HG02642 (cell line): Measurements from ENCODE around the gene DAPK1.

Experiments
- ATAC-seq: cut with Tn5 transposase; IDR thresholded peaks from one replicate; pipeline ENCODE4 v1.9.1; 2021; ENCODE audit warnings: mild to moderate bottlenecking; ENCODE audit not compliant: unreplicated experiment, poor library complexity

DAPK1 gene

GRCh38 chr9:87585123-87585855 is 87.6 kb downstream of the DAPK1 start:
- ATAC-seq: no peak

DNA sequence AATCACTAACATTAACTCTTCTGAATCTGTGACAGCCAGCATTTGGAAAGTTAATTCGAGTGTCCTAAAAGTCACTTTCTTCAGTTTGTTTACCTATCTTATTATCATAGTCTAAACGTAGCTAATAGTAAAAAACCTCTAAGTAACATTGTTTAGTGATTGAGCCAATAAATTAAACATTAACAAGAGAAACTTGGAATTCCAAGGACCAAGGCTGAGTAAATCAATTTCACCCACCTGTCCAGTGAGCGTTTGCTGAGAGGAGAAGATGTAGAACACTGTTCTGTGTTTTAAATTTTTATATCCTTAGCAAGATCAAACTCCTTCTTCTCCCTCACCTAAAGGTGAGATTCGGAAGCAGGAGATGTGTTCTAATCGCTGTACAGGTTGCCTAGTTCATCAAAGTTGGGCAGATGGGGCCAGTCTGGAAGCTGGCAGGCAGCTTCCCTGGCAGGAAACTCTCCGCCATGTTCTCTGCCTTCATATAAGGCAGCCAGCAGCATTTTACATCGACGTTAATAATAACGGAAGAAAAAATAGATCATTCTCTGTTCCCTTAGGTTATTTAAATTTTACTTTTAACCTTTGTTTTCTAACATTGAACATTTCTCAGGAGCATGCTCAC is 89.2 kb downstream of the DAPK1 start:
- ATAC-seq: no peak

DNA sequence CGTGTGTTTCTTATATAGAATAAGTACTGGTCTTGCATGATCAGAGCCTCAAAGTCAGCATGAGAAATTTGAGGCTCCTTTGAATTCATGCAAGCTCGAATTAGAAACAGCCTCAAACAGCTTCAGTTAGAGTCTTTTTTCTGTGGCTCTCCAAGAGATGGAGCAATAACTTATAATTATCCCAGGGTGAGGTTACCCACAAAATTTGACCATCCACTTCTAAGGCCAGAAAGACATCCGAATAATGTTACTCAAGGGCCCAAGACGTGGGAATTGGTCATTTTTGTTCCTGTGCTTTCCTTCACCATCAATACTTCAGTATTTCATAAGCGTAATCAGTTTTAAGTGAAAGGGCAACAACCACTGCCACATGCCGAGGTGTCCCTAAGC is 89.7 kb downstream of the DAPK1 start:
- ATAC-seq: no peak

GRCh38 chr9:87587864-87588263 is 90.2 kb downstream of the DAPK1 start:
- no peak for ATAC-seq

- no peak for ATAC-seq
These were observed 90.7 kb downstream of the DAPK1 start for GRCh38 chr9:87588339-87588738.

GRCh38 chr9:87590996-87591395 is 93.3 kb downstream of the DAPK1 start:
- no peak for ATAC-seq

GRCh38 chr9:87592554-87593358 is 95.1 kb downstream of the DAPK1 start:
- ATAC-seq: no peak

DNA sequence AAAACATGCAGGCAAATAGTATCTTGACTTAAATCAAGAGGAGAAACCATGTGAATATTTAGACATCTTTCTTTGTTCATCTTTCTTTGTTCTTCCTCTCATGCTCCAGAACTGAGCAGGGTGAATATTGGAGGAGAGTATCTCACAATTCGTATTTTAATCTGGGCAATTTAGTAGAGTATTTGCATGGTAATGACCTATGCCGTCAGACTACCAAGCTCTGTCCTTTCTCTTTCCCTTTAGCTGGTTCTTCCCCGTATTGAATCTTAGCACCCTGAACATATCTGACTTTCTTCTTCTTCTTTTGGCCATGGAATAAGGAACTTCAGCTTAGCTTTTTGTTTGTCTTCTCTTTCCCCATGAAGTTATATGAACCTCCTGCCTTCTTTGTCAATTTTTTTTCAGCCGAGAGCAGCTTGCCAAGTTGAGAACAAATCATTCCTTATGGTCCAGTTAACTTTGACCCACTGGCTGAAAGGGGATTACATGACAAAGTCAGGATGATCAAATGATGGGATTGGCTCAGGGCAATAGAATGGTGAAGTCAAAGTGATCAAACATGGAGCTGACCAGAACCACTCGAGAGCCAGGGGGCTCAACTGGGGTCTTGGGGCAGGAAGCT is 95.8 kb downstream of the DAPK1 start:
- no peak for ATAC-seq

GRCh38 chr9:87594194-87594593 is 96.5 kb downstream of the DAPK1 start:
- no peak for ATAC-seq

- no peak for ATAC-seq
These were observed 97.0 kb downstream of the DAPK1 start for GRCh38 chr9:87594662-87595061.

DNA sequence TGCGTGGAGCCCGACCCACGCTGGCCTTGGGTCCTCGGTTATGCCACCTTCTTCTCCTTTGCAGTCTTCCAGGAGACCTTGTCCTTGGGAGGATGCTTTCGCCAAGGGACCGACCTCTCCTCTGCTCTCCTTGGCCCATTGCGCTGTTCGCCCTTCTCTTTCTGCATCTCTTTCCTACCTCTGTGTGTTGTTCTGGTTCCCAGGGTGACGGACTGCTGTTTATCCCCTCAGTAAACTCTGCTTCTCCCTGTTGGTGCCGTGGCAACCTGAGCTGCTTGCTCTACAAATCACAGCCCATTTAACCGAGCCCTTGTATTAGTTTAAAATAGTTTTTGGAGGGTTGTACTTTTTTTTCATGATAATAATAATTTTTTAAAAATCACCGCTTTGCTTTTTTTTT is 97.9 kb downstream of the DAPK1 start:
- ATAC-seq: no peak

- no peak for ATAC-seq
These were observed 99.2 kb downstream of the DAPK1 start for GRCh38 chr9:87596862-87597261.

- no peak for ATAC-seq
These were observed 100.2 kb downstream of the DAPK1 start for GRCh38 chr9:87597710-87598443.

DNA sequence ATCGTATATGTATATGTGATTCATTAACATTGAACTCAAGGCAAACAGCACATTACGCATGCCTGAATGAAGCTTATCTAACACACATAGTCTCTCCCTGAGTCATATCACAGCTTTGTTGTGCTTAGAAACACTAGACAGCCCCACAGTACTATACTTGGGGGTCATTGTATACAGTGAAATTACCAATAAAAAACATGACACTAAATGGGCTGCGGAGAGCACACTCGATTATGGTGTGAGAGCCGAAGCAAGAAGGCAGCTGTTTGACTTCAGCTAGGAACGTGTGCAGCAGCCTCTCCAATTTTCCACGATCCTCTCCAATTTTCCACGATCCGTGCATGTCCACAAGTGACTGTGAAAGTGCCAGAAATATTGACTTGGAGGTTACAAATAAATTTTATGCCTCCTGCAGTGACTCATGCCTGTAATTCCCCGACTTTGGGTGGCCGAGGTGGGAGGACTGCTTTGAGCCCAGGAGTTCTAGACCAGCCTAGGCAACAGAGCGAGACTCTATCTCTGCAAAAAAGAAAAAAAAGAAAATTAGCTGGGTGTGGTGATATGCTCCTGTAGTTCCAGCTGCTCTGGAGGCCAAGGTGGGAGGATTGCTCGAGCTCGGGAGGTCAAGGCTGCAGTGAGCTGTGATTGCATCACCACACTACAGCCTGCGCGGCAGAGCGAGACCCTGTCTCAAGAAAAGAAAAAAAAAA is 102.4 kb downstream of the DAPK1 start:
- no peak for ATAC-seq

- ATAC-seq: no peak
These were observed 103.5 kb downstream of the DAPK1 start for GRCh38 chr9:87601176-87601575.

- ATAC-seq: no peak
These were observed 103.9 kb downstream of the DAPK1 start for GRCh38 chr9:87601595-87601994.

DNA sequence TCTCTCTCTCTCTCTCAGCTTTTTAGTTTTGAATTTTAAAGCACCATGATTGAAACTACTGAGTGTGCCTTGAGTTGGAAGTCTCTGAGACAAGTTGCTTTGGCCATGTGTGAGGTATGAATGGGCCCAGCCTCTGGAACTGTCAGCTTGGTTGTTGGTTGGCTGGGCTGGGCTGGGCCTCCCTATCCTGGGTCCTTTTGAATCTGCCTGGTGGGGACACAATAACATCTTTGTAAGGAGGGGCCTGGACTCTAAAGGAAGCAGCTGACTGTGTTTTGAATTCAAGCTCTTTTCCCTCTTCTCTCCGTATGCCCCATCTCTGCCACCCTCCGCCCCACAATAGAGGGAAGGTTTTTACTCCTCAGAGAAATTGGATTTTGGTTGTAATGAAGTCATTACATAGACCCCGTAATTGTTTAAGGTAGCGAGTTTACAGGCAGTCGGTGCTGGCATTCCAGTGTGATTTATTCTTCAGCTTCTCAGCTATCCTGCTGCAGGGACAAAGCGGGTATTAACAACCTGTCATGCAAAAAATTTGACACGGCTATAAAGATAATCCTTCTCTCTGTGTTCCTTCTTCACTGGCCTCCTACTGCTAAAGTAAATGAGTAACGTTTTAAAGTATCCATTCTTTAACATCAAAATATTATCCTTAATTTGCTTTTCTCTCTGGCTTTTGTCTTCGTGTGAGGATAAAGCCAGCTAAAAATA is 105.4 kb downstream of the DAPK1 start:
- no peak for ATAC-seq

DNA sequence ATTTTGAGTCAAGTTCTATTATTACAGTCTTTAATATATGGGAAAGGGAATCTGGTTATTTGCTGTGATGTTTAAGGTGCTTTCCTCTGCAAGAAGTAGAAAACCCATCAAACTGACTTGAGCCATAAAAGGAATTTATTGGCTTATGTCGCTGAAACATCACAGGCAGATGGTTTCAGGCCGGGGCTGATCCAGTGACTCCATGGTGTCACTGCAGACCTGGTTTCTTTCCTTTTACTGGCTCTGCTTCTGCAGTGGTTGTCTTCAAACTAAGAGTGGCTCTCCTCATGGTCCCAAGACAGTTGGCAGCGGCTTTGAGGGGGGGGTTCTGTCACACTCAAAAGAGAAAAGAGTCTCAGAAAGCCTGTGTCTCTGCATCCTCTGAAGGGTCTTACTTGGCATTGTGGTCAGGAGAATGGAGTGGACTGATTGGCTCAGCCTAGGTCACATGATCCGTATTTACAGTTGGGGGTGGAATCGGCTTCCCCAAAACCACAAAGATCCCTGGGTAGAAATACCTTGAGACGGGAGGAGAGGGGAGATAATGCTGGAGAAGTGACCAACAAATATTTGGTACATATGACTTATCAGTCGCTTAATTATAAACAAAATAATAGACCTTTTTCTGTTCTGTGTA is 106.3 kb downstream of the DAPK1 start:
- ATAC-seq: no peak
